SK-N-MC (cell line): ENCODE measurements around the gene TRIM58.

Source experiments
- FOXP2 ChIP-seq: optimal IDR thresholded peaks from 2 replicates; pipeline ENCODE3; 2011; ENCODE audit warnings: mild to moderate bottlenecking, moderate library complexity; ENCODE audit not compliant: insufficient read depth; ENCODE audit errors: extremely low read length, control extremely low read depth
- POLR2AphosphoS5 ChIP-seq: IDR thresholded peaks from 2 replicates; pipeline ENCODE4 v1.6.1; 2012; ENCODE audit warnings: mild to moderate bottlenecking, low read depth, low read length, borderline replicate concordance

GRCh38 chr1:247919952-247920351 is 63.0 kb downstream of the TRIM58 start, which contains the start of gene OR2T8:
- TF ChIP-seq FOXP2, result no peak
- TF ChIP-seq POLR2AphosphoS5, result no peak
